HG03460 (cell line): Measurements from ENCODE around the gene JAK3.
"Not testable (repeated sequence)": the region's sequence is repeated elsewhere in the genome, so short reads cannot be mapped to it uniquely, and the experiment has no call there.

Experiments used
- ATAC-seq: cut with Tn5 transposase; IDR thresholded peaks from one replicate; pipeline ENCODE4 v1.9.1; 2021; ENCODE audit not compliant: unreplicated experiment

Gene JAK3

GRCh38 chr19:17847538-17848366 lies at the start of gene JAK3:
TSS of gene JAK3 (minus strand) at chr19:17847982. CDS start at chr19:17844417, 3,565 bp downstream.
- no peak for ATAC-seq

- ATAC-seq, result no peak
These were observed 46.0 kb upstream of the JAK3 start for GRCh38 chr19:17893766-17894165.

- ATAC-seq, result no peak
These were observed 41.9 kb upstream of the JAK3 start for GRCh38 chr19:17889609-17890214.

- ATAC-seq, result no peak
These were observed 40.5 kb upstream of the JAK3 start for GRCh38 chr19:17888260-17888659.

DNA sequence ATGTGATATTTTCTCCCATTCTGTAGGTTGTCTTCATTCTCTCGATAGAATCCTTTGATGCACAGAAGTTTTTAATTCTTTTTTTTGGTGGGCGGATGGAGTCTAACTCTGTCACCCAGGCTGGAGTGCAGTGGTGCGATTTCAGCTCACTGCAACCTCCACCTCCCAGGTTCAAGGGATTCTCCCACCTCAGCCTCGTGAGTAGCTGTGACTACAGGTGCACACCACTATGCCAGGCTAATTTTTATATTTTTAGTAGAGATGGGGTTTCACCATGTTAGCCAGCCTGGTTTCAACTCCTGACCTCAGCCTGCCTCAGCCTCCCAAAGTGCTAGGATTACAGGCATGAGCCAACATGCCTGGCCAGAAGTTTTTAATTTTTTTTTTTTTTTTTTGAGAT lies 39.4 kb upstream of the JAK3 start:
- not testable (repeated sequence) for ATAC-seq

- no peak for ATAC-seq
These were observed 38.7 kb upstream of the JAK3 start for GRCh38 chr19:17886515-17886914.

DNA sequence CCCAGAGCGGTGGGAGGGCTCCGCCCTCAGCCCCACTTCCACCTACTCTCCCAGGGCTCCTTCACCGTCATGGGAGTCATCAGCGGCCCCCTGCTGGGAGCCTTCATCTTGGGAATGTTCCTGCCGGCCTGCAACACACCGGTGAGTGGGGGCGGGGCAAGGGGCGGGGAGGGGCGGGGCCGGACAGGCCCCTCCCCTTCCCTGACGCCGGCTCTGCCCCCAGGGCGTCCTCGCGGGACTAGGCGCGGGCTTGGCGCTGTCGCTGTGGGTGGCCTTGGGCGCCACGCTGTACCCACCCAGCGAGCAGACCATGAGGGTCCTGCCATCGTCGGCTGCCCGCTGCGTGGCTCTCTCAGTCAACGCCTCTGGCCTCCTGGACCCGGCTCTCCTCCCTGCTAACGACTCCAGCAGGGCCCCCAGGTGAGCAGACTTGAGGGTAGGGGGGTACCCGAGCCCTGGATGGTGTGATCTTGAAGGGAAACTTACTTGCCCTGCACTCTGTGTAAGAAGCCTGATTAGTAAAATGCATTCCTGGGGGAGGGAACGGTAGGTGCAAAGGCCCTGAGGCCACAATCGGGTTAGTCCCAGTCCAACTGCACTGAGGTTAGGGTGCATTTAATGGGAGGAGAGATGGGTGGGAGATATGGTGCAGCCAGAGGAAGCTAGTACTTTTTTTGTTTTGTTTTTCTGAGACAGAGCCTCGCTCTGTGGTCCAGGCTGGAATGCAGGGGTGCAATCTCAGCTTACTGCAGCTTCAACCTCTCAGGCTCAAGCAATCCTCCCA lies 36.0 kb upstream of the JAK3 start:
- ATAC-seq, result no peak

- ATAC-seq, result no peak
These were observed 33.9 kb upstream of the JAK3 start for GRCh38 chr19:17881701-17882100.

- no peak for ATAC-seq
These were observed 31.7 kb upstream of the JAK3 start for GRCh38 chr19:17879466-17879865.

GRCh38 chr19:17877696-17878095 lies 29.9 kb upstream of the JAK3 start:
- ATAC-seq, result no peak

DNA sequence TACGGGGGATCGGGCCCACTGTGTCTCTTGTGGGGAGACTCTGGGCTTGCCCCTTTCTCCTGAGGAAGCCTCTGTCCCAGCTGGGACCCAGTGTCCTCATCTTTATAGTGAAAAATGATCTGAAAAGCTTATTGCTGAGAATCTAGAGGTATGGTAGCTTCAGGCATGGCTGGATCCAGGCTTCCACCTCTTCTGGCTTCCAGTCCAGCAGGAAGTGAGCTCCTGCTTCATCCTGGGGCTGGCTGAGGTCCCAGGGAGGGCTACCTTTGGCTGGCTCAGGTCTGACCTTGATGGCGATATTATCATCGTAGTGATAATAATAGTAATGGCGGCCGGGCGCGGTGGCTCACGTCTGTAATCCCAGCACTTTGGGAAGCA lies 27.0 kb upstream of the JAK3 start:
- no peak for ATAC-seq

- ATAC-seq, result no peak
These were observed 26.3 kb upstream of the JAK3 start for GRCh38 chr19:17873786-17874757.

DNA sequence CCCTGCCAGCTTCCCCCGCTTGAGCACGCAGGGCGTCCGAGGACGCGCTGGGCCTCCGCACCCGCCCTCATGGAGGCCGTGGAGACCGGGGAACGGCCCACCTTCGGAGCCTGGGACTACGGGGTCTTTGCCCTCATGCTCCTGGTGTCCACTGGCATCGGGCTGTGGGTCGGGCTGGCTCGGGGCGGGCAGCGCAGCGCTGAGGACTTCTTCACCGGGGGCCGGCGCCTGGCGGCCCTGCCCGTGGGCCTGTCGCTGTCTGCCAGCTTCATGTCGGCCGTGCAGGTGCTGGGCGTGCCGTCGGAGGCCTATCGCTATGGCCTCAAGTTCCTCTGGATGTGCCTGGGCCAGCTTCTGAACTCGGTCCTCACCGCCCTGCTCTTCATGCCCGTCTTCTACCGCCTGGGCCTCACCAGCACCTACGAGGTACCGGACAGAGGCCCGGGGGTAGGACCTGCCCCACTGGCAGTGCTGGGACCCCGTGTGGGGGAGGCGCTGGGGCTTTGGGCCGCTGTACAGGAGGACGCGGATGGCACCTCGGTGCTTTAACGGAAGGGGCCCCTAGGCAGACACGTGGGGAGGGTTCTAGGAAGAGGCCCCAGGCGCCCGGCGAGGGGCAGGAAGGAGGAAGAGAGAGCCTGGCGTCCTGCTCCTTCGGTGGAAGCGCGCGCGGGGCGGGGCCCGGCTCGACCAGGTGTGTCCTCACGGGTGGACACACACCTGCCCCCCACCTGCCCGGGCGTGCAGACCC lies 24.6 kb upstream of the JAK3 start:
- no peak for ATAC-seq

- ATAC-seq, result no peak
These were observed 24.1 kb upstream of the JAK3 start, which contains the start of gene SLC5A5 for GRCh38 chr19:17871878-17872250. TSS of gene SLC5A5 (plus strand) at chr19:17871945. CDS start at chr19:17872320, 375 bp downstream.

DNA sequence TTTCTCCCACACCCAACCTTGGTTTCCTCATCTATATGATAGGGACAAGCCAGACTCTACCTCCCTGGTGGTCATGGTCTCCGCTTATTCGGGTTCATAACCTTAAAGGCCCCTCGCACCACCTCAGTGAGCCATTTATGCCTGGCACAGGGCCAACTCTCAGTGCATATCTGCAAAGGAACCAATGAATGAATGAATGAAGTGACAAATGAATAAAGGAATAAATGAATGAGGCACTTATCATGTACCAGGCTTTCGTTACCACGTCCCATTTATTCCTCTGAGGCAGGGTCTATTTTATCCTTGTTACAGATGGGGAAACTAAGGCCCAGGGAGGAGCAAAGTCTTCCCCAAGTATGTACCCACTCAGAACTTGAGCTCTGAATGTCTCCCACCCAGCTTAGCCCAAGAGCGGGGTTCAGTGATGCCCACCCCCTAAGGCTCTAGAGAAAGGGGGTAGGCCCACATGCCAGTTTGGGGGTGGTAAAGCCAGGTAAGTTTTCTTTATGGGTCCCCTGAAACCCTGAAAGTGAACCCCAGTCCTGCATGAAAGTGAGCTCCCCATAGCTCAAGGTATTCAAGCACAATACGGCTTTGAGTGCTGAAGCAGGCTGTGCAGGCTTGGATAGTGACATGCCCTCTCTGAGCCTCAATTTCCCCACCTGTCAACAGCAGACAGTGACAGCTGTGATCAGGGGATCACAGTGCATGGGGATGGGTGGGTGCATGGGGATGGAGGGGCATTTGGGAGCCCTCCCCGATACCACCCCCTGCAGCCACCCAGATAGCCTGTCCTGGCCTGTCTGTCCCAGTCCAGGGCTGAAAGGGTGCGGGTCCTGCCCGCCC lies 23.5 kb upstream of the JAK3 start:
- no peak for ATAC-seq

GRCh38 chr19:17869114-17869608 lies 21.4 kb upstream of the JAK3 start:
- no peak for ATAC-seq

DNA sequence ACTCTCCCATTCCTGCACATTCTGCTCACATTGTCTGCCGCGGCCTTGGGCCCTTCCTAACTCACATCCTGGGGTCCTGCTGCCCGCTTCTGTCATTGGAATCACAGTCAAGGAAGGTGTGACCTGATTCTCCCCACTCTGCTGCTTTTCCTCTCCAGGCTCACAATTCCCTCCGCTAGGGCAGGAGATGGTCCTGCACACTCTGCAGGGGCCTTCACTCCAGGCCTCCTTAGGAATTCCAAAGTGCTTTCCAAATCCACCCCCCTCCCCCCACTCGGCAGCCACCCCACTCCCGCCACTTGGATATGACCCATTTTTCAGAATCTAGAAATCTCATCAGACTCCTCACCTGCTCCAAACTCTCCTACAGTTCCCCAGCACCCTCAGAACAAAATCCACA lies 20.9 kb upstream of the JAK3 start:
- ATAC-seq, result no peak

- no peak for ATAC-seq
These were observed 19.2 kb upstream of the JAK3 start for GRCh38 chr19:17866964-17867486.
